KOPT-K1 (cell line): ENCODE results near the gene TFDP2.
"Not testable (repeated sequence)": the region's sequence is repeated elsewhere in the genome, so short reads cannot be mapped to it uniquely, and the experiment has no call there.

Experiments used
- H3K27ac ChIP-seq: fragments of 200-600 bp; sonication (generic); 2 replicates; pipeline ENCODE4 v1.5.1; 2016; ENCODE audit warnings: antibody characterized with exemption, mild to moderate bottlenecking, low read depth, low read length; ENCODE audit not compliant: poor library complexity, severe bottlenecking
- H3K36me3 ChIP-seq: fragments of 200-600 bp; sonication (generic); 2 replicates; pipeline ENCODE4 v1.5.1; 2017; ENCODE audit warnings: antibody characterized with exemption, mild to moderate bottlenecking, low read length, moderate library complexity; ENCODE audit not compliant: insufficient read depth
- H3K9me3 ChIP-seq: fragments of 200-600 bp; sonication (generic); 2 replicates; pipeline ENCODE4 v1.5.1; 2017; ENCODE audit warnings: antibody characterized with exemption, low read length, mild to moderate bottlenecking; ENCODE audit not compliant: insufficient read depth, poor library complexity, severe bottlenecking

TFDP2 gene

GRCh38 chr3:142027735-142028134 is 121.6 kb downstream of the TFDP2 start:
- H3K9me3 ChIP-seq: no peaks in the 10 kb centered on the region
- H3K27ac ChIP-seq: peak overlapping the region; percentile 86
- peaks cover 27% of the 10 kb centered on the region for H3K36me3 ChIP-seq

GRCh38 chr3:142027300-142027699 is 122.0 kb downstream of the TFDP2 start:
- no peaks in the 10 kb centered on the region for H3K9me3 ChIP-seq
- H3K27ac ChIP-seq: peak overlapping the region; percentile 86
- H3K36me3 ChIP-seq: peaks cover 27% of the 10 kb centered on the region

GRCh38 chr3:142026333-142026732 is 123.0 kb downstream of the TFDP2 start:
- H3K27ac ChIP-seq: peak overlapping the region; percentile 86
- H3K9me3 ChIP-seq: no peaks in the 10 kb centered on the region
- H3K36me3 ChIP-seq: peaks cover 31% of the 10 kb centered on the region

- Histone ChIP-seq H3K9me3 (no peaks in the 10 kb centered on the region), H3K36me3 (peaks cover 66% of the 10 kb centered on the region), H3K27ac (peak overlapping the region; percentile 86)
Observed at GRCh38 chr3:142022381-142022780, 127.0 kb downstream of the TFDP2 start.

GRCh38 chr3:142021127-142021526 is 128.2 kb downstream of the TFDP2 start:
- Histone ChIP-seq H3K27ac (peak overlapping the region; percentile 86), H3K36me3 (peaks cover 74% of the 10 kb centered on the region), H3K9me3 (no peaks in the 10 kb centered on the region)

GRCh38 chr3:142019794-142020320 is 129.5 kb downstream of the TFDP2 start:
- H3K27ac ChIP-seq: peak overlapping the region; percentile 86
- H3K9me3 ChIP-seq: no peaks in the 10 kb centered on the region
- H3K36me3 ChIP-seq: peaks cover 71% of the 10 kb centered on the region

GRCh38 chr3:142013993-142014392 is 135.4 kb downstream of the TFDP2 start:
- Histone ChIP-seq H3K9me3 (peaks cover 4% of the 10 kb centered on the region), H3K27ac (no peak overlapping the region), H3K36me3 (peaks cover 73% of the 10 kb centered on the region)

- Histone ChIP-seq H3K27ac (no peak overlapping the region), H3K36me3 (peaks cover 73% of the 10 kb centered on the region)
Observed at GRCh38 chr3:142013326-142013980, 135.9 kb downstream of the TFDP2 start.

GRCh38 chr3:142009029-142009428 is 140.3 kb downstream of the TFDP2 start:
- Histone ChIP-seq H3K27ac (no peak overlapping the region), H3K9me3 (peaks cover 4% of the 10 kb centered on the region), H3K36me3 (peaks cover 85% of the 10 kb centered on the region)

More at GRCh38 chr3:142013326-142013980, 135.9 kb downstream of the TFDP2 start:
- peaks cover 4% of the 10 kb centered on the region for H3K9me3 ChIP-seq

- Histone ChIP-seq H3K36me3 (peaks cover 85% of the 10 kb centered on the region), H3K27ac (no peak overlapping the region), H3K9me3 (peaks cover 4% of the 10 kb centered on the region)
Observed at GRCh38 chr3:142007710-142008399, 141.5 kb downstream of the TFDP2 start.

- not testable (repeated sequence) for H3K9me3 ChIP-seq, H3K27ac ChIP-seq
- H3K36me3 ChIP-seq: peaks cover 96% of the 10 kb centered on the region
Observed at GRCh38 chr3:142004957-142005356, 144.4 kb downstream of the TFDP2 start.

GRCh38 chr3:142004025-142004424 is 145.3 kb downstream of the TFDP2 start:
- peaks cover 97% of the 10 kb centered on the region for H3K36me3 ChIP-seq
- no peaks in the 10 kb centered on the region for H3K9me3 ChIP-seq
- H3K27ac ChIP-seq: no peak overlapping the region

- H3K27ac ChIP-seq: no peak overlapping the region
- H3K36me3 ChIP-seq: peaks cover 96% of the 10 kb centered on the region
- no peaks in the 10 kb centered on the region for H3K9me3 ChIP-seq
Observed at GRCh38 chr3:142003291-142003690, 146.1 kb downstream of the TFDP2 start.

- H3K27ac ChIP-seq: no peak overlapping the region
- H3K36me3 ChIP-seq: peaks cover 92% of the 10 kb centered on the region
- no peaks in the 10 kb centered on the region for H3K9me3 ChIP-seq
Observed at GRCh38 chr3:142000325-142000870, 148.9 kb downstream of the TFDP2 start.

- peaks cover 92% of the 10 kb centered on the region for H3K36me3 ChIP-seq
- no peak overlapping the region for H3K27ac ChIP-seq
- H3K9me3 ChIP-seq: no peaks in the 10 kb centered on the region
Observed at GRCh38 chr3:141998669-141999290, 150.6 kb downstream of the TFDP2 start.
